NOMO-1 treated with DMSO at 0.1 percent for 48 hours (cell line): Measurements from ENCODE around the gene GCM1.
"Not testable (repeated sequence)": the region's sequence is repeated elsewhere in the genome, so short reads cannot be mapped to it uniquely, and the experiment has no call there.

Source experiments
- DNase-seq: peaks from one replicate; lab custom pipeline; 2025; ENCODE audit not compliant: unreplicated experiment; lab: John Stamatoyannopoulos, UW

Gene GCM1

GRCh38 chr6:53148684-53149083, at the start of gene GCM1:
TSS of gene GCM1 (minus strand) at chr6:53148841. CDS start at chr6:53145632, 3,209 bp downstream.
- DNase-seq: no peak

GRCh38 chr6:53197553-53197952, 48.9 kb upstream of the GCM1 start:
- no peak for DNase-seq

DNA sequence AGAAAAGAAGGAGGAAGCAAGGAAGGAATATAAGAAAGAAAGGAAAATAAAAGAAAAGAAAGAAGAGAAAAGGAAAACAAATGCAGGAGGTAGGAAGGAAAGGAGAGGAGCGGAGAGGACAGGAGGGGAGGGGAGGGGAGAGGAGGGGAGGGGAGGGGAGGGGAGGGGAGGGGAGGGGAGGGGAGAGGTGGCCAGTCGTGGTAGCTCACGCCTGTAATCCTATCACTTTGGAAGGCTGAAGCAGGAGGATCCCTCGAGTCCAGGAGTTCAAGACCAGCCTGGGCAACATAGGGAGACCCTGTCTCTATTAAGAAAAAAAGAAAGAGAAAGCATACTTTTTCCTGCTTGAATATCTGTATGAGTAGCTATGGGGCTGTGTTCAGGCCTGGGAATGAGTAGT, 46.4 kb upstream of the GCM1 start:
- DNase-seq: no peak

- peak; percentile 16 for DNase-seq
Observed at GRCh38 chr6:53192682-53193188, 44.1 kb upstream of the GCM1 start.

DNA sequence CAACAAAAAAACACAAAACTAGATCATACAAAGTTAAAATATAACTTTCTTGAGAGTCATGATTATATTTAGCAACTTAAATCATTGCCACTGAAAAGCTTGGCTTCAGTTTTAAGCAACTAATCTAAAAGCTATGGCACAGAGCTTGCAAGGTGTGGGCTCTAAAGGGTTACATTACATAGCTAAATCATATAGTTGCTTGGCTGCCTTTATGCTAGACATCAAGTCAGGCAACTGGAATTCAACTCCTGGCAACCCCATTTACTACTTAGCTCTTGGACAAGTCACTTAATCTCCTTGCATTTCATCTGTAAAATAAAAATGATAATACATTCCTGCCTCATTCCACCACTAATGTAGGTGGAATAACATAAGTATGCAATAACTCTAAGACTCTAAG, 40.9 kb upstream of the GCM1 start:
- no peak for DNase-seq

- no peak for DNase-seq
Observed at GRCh38 chr6:53188833-53189232, 40.2 kb upstream of the GCM1 start.

DNA sequence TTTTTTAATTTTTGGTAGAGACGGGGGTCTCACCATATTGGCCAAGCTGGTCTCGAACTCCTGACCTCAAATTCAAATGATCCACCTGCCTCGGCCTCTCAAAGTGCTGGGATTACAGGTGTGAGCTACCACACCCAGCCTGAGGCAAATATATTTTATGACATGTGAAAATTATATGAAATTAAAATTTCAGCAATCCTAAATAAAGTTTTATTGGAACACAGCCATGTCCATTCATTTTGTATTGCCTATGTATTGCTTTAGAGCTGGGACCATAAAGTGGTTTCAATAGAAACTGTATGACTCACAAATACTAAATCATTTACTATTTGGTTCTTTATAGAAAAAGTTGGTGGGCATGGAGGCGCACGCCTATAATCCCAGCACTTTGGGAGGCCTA, 32.0 kb upstream of the GCM1 start:
- no peak for DNase-seq

- DNase-seq: no peak
Observed at GRCh38 chr6:53179961-53180651, 31.5 kb upstream of the GCM1 start.

- no peak for DNase-seq
Observed at GRCh38 chr6:53178837-53179432, 30.3 kb upstream of the GCM1 start.

DNA sequence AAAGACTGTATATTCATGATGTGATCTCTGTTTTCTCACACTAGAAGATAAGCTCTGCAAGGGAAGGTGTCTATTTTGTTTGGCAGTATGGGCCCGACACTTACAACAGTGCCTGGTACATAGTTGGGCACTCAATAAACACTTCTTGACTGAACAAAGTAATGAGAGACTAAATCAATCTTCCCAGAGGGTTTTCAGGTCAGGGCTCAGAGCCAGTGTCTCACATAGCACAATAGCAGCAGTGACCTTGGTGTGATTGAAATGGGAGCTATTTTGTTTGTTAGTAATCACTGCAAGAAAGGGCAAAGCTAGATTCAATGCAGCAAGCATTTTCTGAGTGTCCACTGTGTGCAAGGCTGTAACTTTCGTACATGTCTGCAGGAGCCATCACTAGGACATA, 26.4 kb upstream of the GCM1 start:
- no peak for DNase-seq

GRCh38 chr6:53172468-53172803, 23.8 kb upstream of the GCM1 start:
- DNase-seq: no peak

GRCh38 chr6:53171605-53172467, 23.2 kb upstream of the GCM1 start:
- DNase-seq: peak; percentile 70

- no peak for DNase-seq
Observed at GRCh38 chr6:53168516-53169267, 20.1 kb upstream of the GCM1 start.

DNA sequence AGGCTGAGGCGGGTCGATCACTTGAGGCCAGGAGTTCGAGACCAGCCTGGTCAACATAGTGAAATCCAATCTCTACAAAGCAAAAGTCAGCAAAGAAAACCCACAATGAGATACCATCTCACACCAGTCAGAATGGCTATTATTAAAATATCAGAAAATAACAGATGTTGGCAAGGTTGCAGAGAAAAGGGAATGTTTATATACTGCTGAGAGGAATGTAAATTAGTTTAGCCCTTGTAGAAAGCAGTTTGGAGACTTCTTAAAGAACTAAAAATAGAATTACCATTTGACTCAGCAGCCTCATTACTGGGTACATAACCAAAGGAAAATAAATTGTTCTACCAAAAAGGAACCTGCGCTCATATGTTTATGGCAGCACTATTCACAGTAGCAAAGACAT, 16.7 kb upstream of the GCM1 start:
- no peak for DNase-seq

- peak; percentile 62 for DNase-seq
Observed at GRCh38 chr6:53162606-53163005, 14.0 kb upstream of the GCM1 start.

GRCh38 chr6:53161481-53162009, 12.9 kb upstream of the GCM1 start:
- DNase-seq: no peak

GRCh38 chr6:53159558-53159957, 10.9 kb upstream of the GCM1 start:
- no peak for DNase-seq

- not testable (repeated sequence) for DNase-seq
Observed at GRCh38 chr6:53158076-53158475, 9.4 kb upstream of the GCM1 start.

- DNase-seq: not testable (repeated sequence)
Observed at GRCh38 chr6:53155279-53155678, 6.6 kb upstream of the GCM1 start.

GRCh38 chr6:53154794-53155193, 6.2 kb upstream of the GCM1 start:
- DNase-seq: no peak

DNA sequence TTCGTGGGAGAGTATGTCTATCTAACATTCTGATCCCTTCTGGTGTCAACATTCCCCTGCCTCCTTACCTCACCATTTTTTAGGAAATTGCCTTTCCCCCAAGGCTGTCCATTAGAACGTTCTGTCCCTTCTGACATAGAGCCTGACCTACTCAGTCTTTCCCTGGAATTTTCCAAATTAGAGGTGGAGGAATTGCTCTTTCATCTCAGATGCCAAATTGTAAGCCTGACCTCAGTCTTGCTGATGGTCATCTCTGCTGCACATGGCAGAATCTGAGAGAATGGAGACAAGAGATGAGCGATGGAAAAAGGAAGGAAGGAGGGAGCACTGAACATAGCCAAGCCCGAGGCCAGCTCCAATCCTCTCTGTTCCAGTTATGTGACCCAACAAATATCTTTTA, 5.4 kb upstream of the GCM1 start:
- no peak for DNase-seq
